ENCODE results near the gene ARHGAP33. TPM values are rescaled to one million over a fixed set of nuclear protein-coding genes. Genes with fewer than 3 reads are reported as not detected.

ARHGAP33 gene
- total and polyA plus RNA-seq, 2 of the 8 experiments (the other 6 are each of a cell fraction or from before 2014, with no cell fraction given): 6.5 to 25.2 TPM

- TF ChIP-seq SP4 (IDR thresholded peaks at IDR 0.05; ENCODE audit: low read length) (no peak), TBP (IDR thresholded peaks at IDR 0.05; ENCODE audit: low read depth, low read length) (peak; percentile 38; the same call in 1 of the 2 replicates), ZNF274 (IDR thresholded peaks at IDR 0.05; ENCODE audit: borderline replicate concordance, extremely low read depth, low read length) (no peak), RBBP5 (IDR thresholded peaks at IDR 0.05; ENCODE audit: borderline replicate concordance, low read depth, low read length) (no peak), SP2 (IDR thresholded peaks at IDR 0.05; ENCODE audit: low read length) (no peak), RAD21 (IDR thresholded peaks at IDR 0.05 in 1 of 2, conservative IDR thresholded peaks at IDR 0.05 in 1 of 2; ENCODE audit: low read depth in 2 of 2, low read length in 2 of 2) (no peak), CHD1 (IDR thresholded peaks at IDR 0.05; ENCODE audit: low read depth, low read length) (no peak), POU5F1 (IDR thresholded peaks at IDR 0.05; ENCODE audit: low read depth, low read length) (no peak), NRF1 (IDR thresholded peaks at IDR 0.05; ENCODE audit: low read depth, low read length) (no peak)
These were observed 18.1 kb upstream of the ARHGAP33 start (continued) for GRCh38 chr19:35757231-35757748.
